Activated naive CD4-positive, alpha-beta T cell treated with anti-CD3 and anti-CD28 coated beads, Interleukin-2, amount 50 U/mL, for 72 hours (primary cell): Measurements from ENCODE around the gene DISP3. TPM values are rescaled to one million over a fixed set of nuclear protein-coding genes. Genes with fewer than 3 reads are reported as not detected.
A peak's percentile ranks its signal among the peaks of the same experiment; 100 is the strongest.

ENCODE experiments used
- ATAC-seq, 2 donors: fragments of 150-1000 bp; cut with Tn5 transposase; 2 replicates each; pipeline ENCODE4 v1.10.0; 2021; ENCODE audit warnings: mild to moderate bottlenecking in 2 of 2, moderate library complexity in 2 of 2
- DNase-seq, 2 donors: peaks; one replicate each; pipeline ENCODE4 v3.0.0; 2021 to 2022; ENCODE audit warnings: low spot score in 2 of 2
- H3K27ac Mint-ChIP-seq, 2 donors: one replicate each; pipeline ENCODE4 v1.8.0; 2022; ENCODE audit warnings: mild to moderate bottlenecking in 2 of 2, mixed read lengths in 2 of 2
- H3K36me3 Mint-ChIP-seq, 2 donors: one replicate each; pipeline ENCODE4 v1.8.0; 2022; ENCODE audit warnings: mixed read lengths in 2 of 2
- H3K9me3 Mint-ChIP-seq, 2 donors: one replicate each; pipeline ENCODE4 v1.8.0; 2022; ENCODE audit warnings: mixed read lengths in 2 of 2
- total RNA-seq, 2 donors: library from RNA; stranded (reverse); gene quantifications; one replicate each; pipeline ENCODE4 v1.2.3, GENCODE V29; 2022

The DISP3 gene
- total RNA-seq, 2 donors from 2014 or later = 0.80 to 0.82 TPM

- DNase-seq = no peak
- ATAC-seq = no peak
- H3K9me3 Mint-ChIP-seq = peaks cover 0 to 3% of the 10 kb centered on the region in 2 donors
- no peak overlapping the region for H3K27ac Mint-ChIP-seq
- no peaks in the 10 kb centered on the region for H3K36me3 Mint-ChIP-seq
These were observed 15.8 kb downstream of the DISP3 start for GRCh38 chr1:11494771-11495170.

- H3K27ac Mint-ChIP-seq = no peak overlapping the region
- DNase-seq (no peak), ATAC-seq (no peak)
- H3K36me3 Mint-ChIP-seq = no peaks in the 10 kb centered on the region
- peaks cover 0 to 3% of the 10 kb centered on the region in 2 donors for H3K9me3 Mint-ChIP-seq
These were observed 16.6 kb downstream of the DISP3 start for GRCh38 chr1:11495579-11495978.

- ATAC-seq = no peak
- peaks cover 0 to under 1% of the 10 kb centered on the region in 2 donors for H3K36me3 Mint-ChIP-seq
- peaks cover 0 to 3% of the 10 kb centered on the region in 2 donors for H3K9me3 Mint-ChIP-seq
- no peak for DNase-seq
- H3K27ac Mint-ChIP-seq = no peak overlapping the region
These were observed 17.7 kb downstream of the DISP3 start for GRCh38 chr1:11496551-11497080.

GRCh38 chr1:11498956-11499594 lies 20.1 kb downstream of the DISP3 start:
- no peak for ATAC-seq
- Mint-ChIP-seq H3K27ac (no peak overlapping the region), H3K36me3 (peaks cover 11 to 14% of the 10 kb centered on the region in 2 donors), H3K9me3 (peaks cover 5 to 6% of the 10 kb centered on the region in 2 donors)
- DNase-seq = no peak

GRCh38 chr1:11499601-11500331 lies 20.8 kb downstream of the DISP3 start:
- no peak for DNase-seq

GRCh38 chr1:11500881-11501280 lies 21.9 kb downstream of the DISP3 start:
- no peak for ATAC-seq
- no peak for DNase-seq
- no peak overlapping the region for H3K27ac Mint-ChIP-seq
- peaks cover 21 to 26% of the 10 kb centered on the region in 2 donors for H3K36me3 Mint-ChIP-seq
- H3K9me3 Mint-ChIP-seq = peaks cover 5 to 18% of the 10 kb centered on the region in 2 donors

More at GRCh38 chr1:11499601-11500331, 20.8 kb downstream of the DISP3 start:
- ATAC-seq = no peak
- Mint-ChIP-seq H3K27ac (no peak overlapping the region), H3K36me3 (peaks cover 16 to 17% of the 10 kb centered on the region in 2 donors), H3K9me3 (peaks cover 5 to 9% of the 10 kb centered on the region in 2 donors)

- Mint-ChIP-seq H3K9me3 (peaks cover 10 to 24% of the 10 kb centered on the region in 2 donors), H3K27ac (no peak overlapping the region), H3K36me3 (peaks cover 26 to 32% of the 10 kb centered on the region in 2 donors)
- DNase-seq (no peak), ATAC-seq (peak; percentile 58 to 78)
These were observed 22.5 kb downstream of the DISP3 start for GRCh38 chr1:11501491-11501897.

GRCh38 chr1:11501906-11502485 lies 23.0 kb downstream of the DISP3 start:
- peaks cover 31 to 34% of the 10 kb centered on the region in 2 donors for H3K36me3 Mint-ChIP-seq
- peak overlapping the region in 1 of 2 donors; percentile 16 for H3K27ac Mint-ChIP-seq
- no peak for ATAC-seq
- peak in 1 of 2 donors; percentile 48 for DNase-seq
- H3K9me3 Mint-ChIP-seq = peaks cover 11 to 24% of the 10 kb centered on the region in 2 donors

GRCh38 chr1:11502516-11502915 lies 23.6 kb downstream of the DISP3 start:
- DNase-seq (peak in 1 of 2 donors; percentile 30), ATAC-seq (no peak)
- peaks cover 11 to 27% of the 10 kb centered on the region in 2 donors for H3K9me3 Mint-ChIP-seq
- H3K36me3 Mint-ChIP-seq = peaks cover 34 to 36% of the 10 kb centered on the region in 2 donors
- H3K27ac Mint-ChIP-seq = no peak overlapping the region

GRCh38 chr1:11504599-11504998 lies 25.6 kb downstream of the DISP3 start:
- ATAC-seq = no peak
- Mint-ChIP-seq H3K9me3 (peaks cover 11 to 29% of the 10 kb centered on the region in 2 donors), H3K27ac (no peak overlapping the region), H3K36me3 (peaks cover 34 to 38% of the 10 kb centered on the region in 2 donors)
- DNase-seq = no peak

- Mint-ChIP-seq H3K9me3 (peaks cover 11 to 29% of the 10 kb centered on the region in 2 donors), H3K27ac (no peak overlapping the region), H3K36me3 (peaks cover 34 to 38% of the 10 kb centered on the region in 2 donors)
- DNase-seq (no peak), ATAC-seq (no peak)
These were observed 26.9 kb downstream of the DISP3 start for GRCh38 chr1:11505591-11506538.

- H3K36me3 Mint-ChIP-seq = peaks cover 26 to 34% of the 10 kb centered on the region in 2 donors
- no peak overlapping the region for H3K27ac Mint-ChIP-seq
- no peak for DNase-seq
- H3K9me3 Mint-ChIP-seq = peaks cover 11 to 24% of the 10 kb centered on the region in 2 donors
- ATAC-seq = no peak
These were observed 28.4 kb downstream of the DISP3 start for GRCh38 chr1:11507309-11507708.

GRCh38 chr1:11513681-11514080 lies 34.7 kb downstream of the DISP3 start:
- H3K36me3 Mint-ChIP-seq = peaks cover 0 to 9% of the 10 kb centered on the region in 2 donors
- H3K9me3 Mint-ChIP-seq = no peaks in the 10 kb centered on the region
- ATAC-seq = no peak
- no peak overlapping the region for H3K27ac Mint-ChIP-seq
- no peak for DNase-seq

GRCh38 chr1:11514366-11514765 lies 35.4 kb downstream of the DISP3 start:
- ATAC-seq = no peak
- peaks cover 0 to 9% of the 10 kb centered on the region in 2 donors for H3K36me3 Mint-ChIP-seq
- no peak overlapping the region for H3K27ac Mint-ChIP-seq
- DNase-seq = peak in 1 of 2 donors; percentile 20
- H3K9me3 Mint-ChIP-seq = no peaks in the 10 kb centered on the region

- Mint-ChIP-seq H3K36me3 (peaks cover 0 to 9% of the 10 kb centered on the region in 2 donors), H3K9me3 (no peaks in the 10 kb centered on the region), H3K27ac (no peak overlapping the region)
- peak in 1 of 2 donors; percentile 26 for DNase-seq
- no peak for ATAC-seq
These were observed 36.7 kb downstream of the DISP3 start for GRCh38 chr1:11515368-11516300.
